ENCODE data around the gene TH. TPM values are rescaled to one million over a fixed set of nuclear protein-coding genes. Genes with fewer than 3 reads are reported as not detected.

Gene TH
- total RNA-seq, 2 experiments from 2014 or later, result not detected

GRCh38 chr11:2211113-2211971 lies 39.7 kb upstream of the TH start:
- CTCF ChIA-PET (ENCODE audit: unreplicated experiment), result no interaction called here
- Histone ChIP-seq H3K36me3 (ENCODE audit: insufficient read depth, low read length) (no peaks in the 10 kb centered on the region), H2AFZ (ENCODE audit: low read length) (no peak overlapping the region), H3K4me1 (ENCODE audit: insufficient read depth, low read length, poor library complexity, severe bottlenecking) (no peaks in the 10 kb centered on the region), H3K9me3 (ENCODE audit: low read length) (no peaks in the 10 kb centered on the region), H3K79me2 (ENCODE audit: insufficient read depth, low read depth, low read length) (no peaks in the 10 kb centered on the region), H4K20me1 (ENCODE audit: insufficient read depth, low read length) (no peaks in the 10 kb centered on the region), H3K4me2 (ENCODE audit: low read length) (no peak overlapping the region), H3K27ac (ENCODE audit: low read depth, low read length, poor library complexity, severe bottlenecking) (no peak overlapping the region), H3K4me3 (ENCODE audit: low read depth, low read length, poor library complexity, severe bottlenecking) (no peak overlapping the region), H3K9me2 (ENCODE audit: insufficient read depth, low read length) (no peaks in the 10 kb centered on the region)
- TF ChIP-seq, protein P1, sequence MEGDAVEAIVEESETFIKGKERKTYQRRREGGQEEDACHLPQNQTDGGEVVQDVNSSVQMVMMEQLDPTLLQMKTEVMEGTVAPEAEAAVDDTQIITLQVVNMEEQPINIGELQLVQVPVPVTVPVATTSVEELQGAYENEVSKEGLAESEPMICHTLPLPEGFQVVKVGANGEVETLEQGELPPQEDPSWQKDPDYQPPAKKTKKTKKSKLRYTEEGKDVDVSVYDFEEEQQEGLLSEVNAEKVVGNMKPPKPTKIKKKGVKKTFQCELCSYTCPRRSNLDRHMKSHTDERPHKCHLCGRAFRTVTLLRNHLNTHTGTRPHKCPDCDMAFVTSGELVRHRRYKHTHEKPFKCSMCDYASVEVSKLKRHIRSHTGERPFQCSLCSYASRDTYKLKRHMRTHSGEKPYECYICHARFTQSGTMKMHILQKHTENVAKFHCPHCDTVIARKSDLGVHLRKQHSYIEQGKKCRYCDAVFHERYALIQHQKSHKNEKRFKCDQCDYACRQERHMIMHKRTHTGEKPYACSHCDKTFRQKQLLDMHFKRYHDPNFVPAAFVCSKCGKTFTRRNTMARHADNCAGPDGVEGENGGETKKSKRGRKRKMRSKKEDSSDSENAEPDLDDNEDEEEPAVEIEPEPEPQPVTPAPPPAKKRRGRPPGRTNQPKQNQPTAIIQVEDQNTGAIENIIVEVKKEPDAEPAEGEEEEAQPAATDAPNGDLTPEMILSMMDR (conservative IDR thresholded peaks at IDR 0.05; ENCODE audit: low read length), result no peak
- no peak for TF ChIP-seq EZH2phosphoT487 (IDR thresholded peaks at IDR 0.05; ENCODE audit: borderline replicate concordance, low read depth, low read length)
- intact Hi-C loops (cut with micrococcal nuclease; ENCODE audit: unreplicated experiment), result no loop called here
- POLR2A ChIA-PET, result no interaction called here
- BruUV-seq (replicated peaks), result no TSS peak
- no peak for DNase-seq (ENCODE audit: low spot score)

- BruUV-seq (replicated peaks), result no TSS peak
- ChIA-PET POLR2A (no interaction called here), CTCF (ENCODE audit: unreplicated experiment) (no interaction called here)
- no peaks in the 10 kb centered on the region for H3K9me2 ChIP-seq (ENCODE audit: insufficient read depth, low read length)
- H3K9me3 ChIP-seq (ENCODE audit: low read length), result no peaks in the 10 kb centered on the region
- no peak overlapping the region for H3K27ac ChIP-seq (ENCODE audit: low read depth, low read length, poor library complexity, severe bottlenecking)
- H3K4me1 ChIP-seq (ENCODE audit: insufficient read depth, low read length, poor library complexity, severe bottlenecking), result no peaks in the 10 kb centered on the region
- no peak overlapping the region for H3K4me3 ChIP-seq (ENCODE audit: low read depth, low read length, poor library complexity, severe bottlenecking)
- H3K79me2 ChIP-seq (ENCODE audit: insufficient read depth, low read depth, low read length), result no peaks in the 10 kb centered on the region
- H3K4me2 ChIP-seq (ENCODE audit: low read length), result no peak overlapping the region
- H2AFZ ChIP-seq (ENCODE audit: low read length), result no peak overlapping the region
- no peaks in the 10 kb centered on the region for H3K36me3 ChIP-seq (ENCODE audit: insufficient read depth, low read length)
- intact Hi-C loops (cut with micrococcal nuclease; ENCODE audit: unreplicated experiment), result no loop called here
- DNase-seq (ENCODE audit: low spot score), result no peak
- TF ChIP-seq EZH2phosphoT487 (IDR thresholded peaks at IDR 0.05; ENCODE audit: borderline replicate concordance, low read depth, low read length), result no peak
- TF ChIP-seq, protein P1 (conservative IDR thresholded peaks at IDR 0.05; ENCODE audit: low read length), result no peak
- H4K20me1 ChIP-seq (ENCODE audit: insufficient read depth, low read length), result no peaks in the 10 kb centered on the region
Observed at GRCh38 chr11:2210366-2211112, 38.9 kb upstream of the TH start.

DNA sequence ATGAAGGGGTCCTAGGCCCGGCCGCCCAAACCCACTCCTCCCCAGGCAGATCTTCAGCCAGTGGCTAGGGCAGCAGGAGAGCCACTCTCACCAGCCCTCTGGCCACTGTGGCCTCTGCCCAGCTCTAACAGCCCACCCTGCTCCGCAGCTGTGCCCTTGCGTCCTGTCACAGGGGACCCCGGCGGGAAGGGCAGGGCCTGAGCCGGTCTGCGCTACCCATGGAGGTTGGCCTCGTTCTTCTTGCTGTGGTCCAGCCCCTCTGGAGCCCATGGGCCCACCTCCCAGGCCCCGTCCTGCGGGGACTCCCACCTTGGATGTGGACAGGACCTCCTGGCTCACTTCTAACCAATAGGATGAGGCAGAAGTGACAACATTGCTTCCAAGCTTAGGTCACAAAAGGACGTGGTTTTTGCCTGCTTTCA lies 38.3 kb upstream of the TH start:
- H3K4me1 ChIP-seq (ENCODE audit: insufficient read depth, low read length, poor library complexity, severe bottlenecking), result no peaks in the 10 kb centered on the region
- no peak overlapping the region for H3K4me3 ChIP-seq (ENCODE audit: low read depth, low read length, poor library complexity, severe bottlenecking)
- intact Hi-C loops (cut with micrococcal nuclease; ENCODE audit: unreplicated experiment), result no loop called here
- H3K79me2 ChIP-seq (ENCODE audit: insufficient read depth, low read depth, low read length), result no peaks in the 10 kb centered on the region
- no peak overlapping the region for H3K27ac ChIP-seq (ENCODE audit: low read depth, low read length, poor library complexity, severe bottlenecking)
- H3K4me2 ChIP-seq (ENCODE audit: low read length), result no peak overlapping the region
- DNase-seq (ENCODE audit: low spot score), result no peak
- TF ChIP-seq EZH2phosphoT487 (IDR thresholded peaks at IDR 0.05; ENCODE audit: borderline replicate concordance, low read depth, low read length), result no peak
- TF ChIP-seq, protein P1 (conservative IDR thresholded peaks at IDR 0.05; ENCODE audit: low read length), result no peak
- no peaks in the 10 kb centered on the region for H4K20me1 ChIP-seq (ENCODE audit: insufficient read depth, low read length)
- H3K9me3 ChIP-seq (ENCODE audit: low read length), result no peaks in the 10 kb centered on the region
- H2AFZ ChIP-seq (ENCODE audit: low read length), result no peak overlapping the region
- CTCF ChIA-PET (ENCODE audit: unreplicated experiment), result no interaction called here
- BruUV-seq (replicated peaks), result no TSS peak
- POLR2A ChIA-PET, result no interaction called here
- H3K36me3 ChIP-seq (ENCODE audit: insufficient read depth, low read length), result no peaks in the 10 kb centered on the region
- no peaks in the 10 kb centered on the region for H3K9me2 ChIP-seq (ENCODE audit: insufficient read depth, low read length)

All from OCI-LY7 (cell line).